ENCODE data around the gene SPARC. TPM values are rescaled to one million over a fixed set of nuclear protein-coding genes. Genes with fewer than 3 reads are reported as not detected.

SPARC gene
- total RNA-seq, 2 experiments from 2014 or later: 0.78 to 0.80 TPM

DNA sequence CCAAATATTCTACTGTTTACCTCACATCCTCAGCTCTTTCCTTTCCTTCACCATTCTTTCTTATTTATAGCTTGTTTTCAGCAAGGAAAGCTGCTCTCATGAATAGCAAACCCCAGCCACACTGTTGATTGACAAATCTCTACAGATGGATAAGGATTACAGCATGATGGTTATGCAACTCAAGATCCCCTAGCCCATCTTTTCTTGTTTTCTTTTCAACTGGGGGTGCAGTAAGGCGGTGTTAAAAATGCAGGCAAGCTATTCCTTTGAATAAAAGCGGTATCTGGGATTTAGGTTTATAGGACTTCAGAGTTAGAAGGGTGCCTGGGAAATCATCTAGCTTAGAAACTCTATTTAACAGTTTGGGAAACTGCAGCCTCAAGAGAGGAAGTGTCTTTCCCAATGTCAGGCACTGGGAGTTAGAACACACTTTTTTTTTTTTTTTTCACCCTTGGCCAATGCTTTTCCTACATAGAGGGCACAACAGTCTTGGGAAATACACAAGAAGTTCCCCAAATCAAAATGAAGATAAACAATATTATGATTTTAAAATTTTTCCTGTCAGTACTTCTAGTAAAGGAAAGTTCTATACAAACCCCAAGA, 2.6 kb downstream of the SPARC start:
- ChIA-PET POLR2A (no interaction called here), CTCF (interaction anchor here (0.6 kb wide), 1 partner anchor 26 kb away, joined by 3 read pairs; no protein-coding TSS in a partner anchor)
- Histone ChIP-seq H3K4me1 (ENCODE audit: insufficient read depth, low read length) (peaks cover 4% of the 10 kb centered on the region), H3K27ac (ENCODE audit: low read depth in 1 of 2, low read length in 2 of 2) (no peak overlapping the region), H3K4me3 (ENCODE audit: low read length) (no peak overlapping the region), H3K9me3 (ENCODE audit: control insufficient read depth in 1 of 2, insufficient read depth in 1 of 2, low read length in 2 of 2) (peaks cover 0 to 3% of the 10 kb centered on the region in 2 experiments), H3K36me3 (ENCODE audit: insufficient read depth, low read length) (no peaks in the 10 kb centered on the region), H3K27me3 (ENCODE audit: control insufficient read depth in 1 of 2, insufficient read depth in 2 of 2, low read length in 2 of 2) (peaks cover 17 to 21% of the 10 kb centered on the region in 2 experiments)
- TF ChIP-seq CTCF (IDR thresholded peaks at IDR 0.05): no peak
- Mint-ChIP-seq H3K27me3 (peaks cover 43% of the 10 kb centered on the region), H3K4me3 (no peak overlapping the region), H3K27ac (no peak overlapping the region), H3K36me3 (ENCODE audit: low read depth) (no peaks in the 10 kb centered on the region), H3K9me3 (no peaks in the 10 kb centered on the region), H3K4me1 (ENCODE audit: low read depth) (peaks cover 13% of the 10 kb centered on the region)
- no peak for ATAC-seq (ENCODE audit: poor library complexity)
- intact Hi-C loops (cut with DNase I, micrococcal nuclease): no loop called here
- no peak for DNase-seq

- no peak for TF ChIP-seq CTCF (IDR thresholded peaks at IDR 0.05)
- intact Hi-C loops (cut with DNase I, micrococcal nuclease): no loop called here
- no peak overlapping the region for H3K27ac Mint-ChIP-seq
- H3K36me3 Mint-ChIP-seq (ENCODE audit: low read depth): no peaks in the 10 kb centered on the region
- DNase-seq: no peak
- peaks cover 0 to 3% of the 10 kb centered on the region in 2 experiments for H3K9me3 ChIP-seq (ENCODE audit: control insufficient read depth in 1 of 2, insufficient read depth in 1 of 2, low read length in 2 of 2)
- no peak overlapping the region for H3K4me3 Mint-ChIP-seq
- H3K27ac ChIP-seq (ENCODE audit: low read depth in 1 of 2, low read length in 2 of 2): no peak overlapping the region
- no peak for ATAC-seq (ENCODE audit: poor library complexity)
- H3K27me3 ChIP-seq (ENCODE audit: control insufficient read depth in 1 of 2, insufficient read depth in 2 of 2, low read length in 2 of 2): peaks cover 17 to 21% of the 10 kb centered on the region in 2 experiments
- peaks cover 36% of the 10 kb centered on the region for H3K27me3 Mint-ChIP-seq
- H3K9me3 Mint-ChIP-seq: no peaks in the 10 kb centered on the region
- CTCF ChIA-PET: no interaction called here
- no peak overlapping the region for H3K4me3 ChIP-seq (ENCODE audit: low read length)
- peaks cover 13% of the 10 kb centered on the region for H3K4me1 Mint-ChIP-seq (ENCODE audit: low read depth)
- H3K36me3 ChIP-seq (ENCODE audit: insufficient read depth, low read length): no peaks in the 10 kb centered on the region
- POLR2A ChIA-PET: interaction anchor here (0.6 kb wide), 1 partner anchor 17 kb away, joined by 5 read pairs; no protein-coding TSS in a partner anchor
- H3K4me1 ChIP-seq (ENCODE audit: insufficient read depth, low read length): peaks cover 4% of the 10 kb centered on the region
These were observed 3.3 kb downstream of the SPARC start for GRCh38 chr5:151683444-151683843.

DNA sequence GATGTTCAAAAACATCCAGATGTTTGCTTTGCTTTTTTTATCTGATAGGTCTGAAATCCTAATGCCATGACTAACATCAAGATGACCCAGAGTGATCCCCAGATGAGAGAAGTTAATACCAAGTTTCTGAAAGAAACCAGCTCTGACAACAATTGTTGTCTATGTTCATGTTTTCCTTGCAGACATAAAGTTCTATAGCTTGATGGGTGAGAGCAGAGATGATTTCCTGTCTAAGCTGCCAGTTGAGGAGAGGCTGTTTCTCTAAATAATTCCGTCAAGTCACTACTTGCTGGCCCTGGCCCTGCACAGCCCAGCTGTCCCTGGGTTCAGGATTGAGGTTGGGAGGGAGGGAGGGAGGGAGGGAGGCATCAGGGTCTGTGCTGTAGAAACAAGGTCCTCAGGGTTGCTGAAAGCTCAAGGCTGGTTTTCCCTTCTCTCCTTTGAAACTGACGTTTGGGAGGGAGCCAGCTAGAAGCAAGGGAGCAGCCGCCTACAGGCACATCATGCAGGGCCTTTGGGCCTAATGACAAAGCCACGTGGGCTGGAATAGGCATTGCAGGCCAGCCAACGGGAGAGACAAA, 3.9 kb downstream of the SPARC start:
- CTCF ChIA-PET: no interaction called here
- POLR2A ChIA-PET: interaction anchor here (0.6 kb wide), 2 partner anchors 18 to 69 kb away, joined by 4 to 5 read pairs; no protein-coding TSS in a partner anchor
- Mint-ChIP-seq H3K27ac (no peak overlapping the region), H3K4me1 (ENCODE audit: low read depth) (peaks cover 13% of the 10 kb centered on the region), H3K27me3 (peaks cover 33% of the 10 kb centered on the region), H3K9me3 (no peaks in the 10 kb centered on the region), H3K36me3 (ENCODE audit: low read depth) (no peaks in the 10 kb centered on the region), H3K4me3 (no peak overlapping the region)
- peaks cover 17 to 18% of the 10 kb centered on the region in 2 experiments for H3K27me3 ChIP-seq (ENCODE audit: control insufficient read depth in 1 of 2, insufficient read depth in 2 of 2, low read length in 2 of 2)
- peaks cover 0 to 3% of the 10 kb centered on the region in 2 experiments for H3K9me3 ChIP-seq (ENCODE audit: control insufficient read depth in 1 of 2, insufficient read depth in 1 of 2, low read length in 2 of 2)
- no peak for TF ChIP-seq CTCF (IDR thresholded peaks at IDR 0.05)
- intact Hi-C loops (cut with DNase I, micrococcal nuclease): no loop called here
- DNase-seq (no peak), ATAC-seq (ENCODE audit: poor library complexity) (no peak)
- no peak overlapping the region for H3K4me3 ChIP-seq (ENCODE audit: low read length)
- no peaks in the 10 kb centered on the region for H3K36me3 ChIP-seq (ENCODE audit: insufficient read depth, low read length)
- H3K27ac ChIP-seq (ENCODE audit: low read depth in 1 of 2, low read length in 2 of 2): no peak overlapping the region
- H3K4me1 ChIP-seq (ENCODE audit: insufficient read depth, low read length): peaks cover 4% of the 10 kb centered on the region

All from CD4-positive, alpha-beta T cell (primary cell).